Measurements from ENCODE around the gene ZC3HAV1. TPM values are rescaled to one million over a fixed set of nuclear protein-coding genes. Genes with fewer than 3 reads are reported as not detected.

ZC3HAV1 gene
- total and polyA plus RNA-seq, 10 of the 15 experiments (the other 5 are each of a cell fraction or from before 2014, with no cell fraction given): 18.5 to 55.3 (median 44.7) TPM

DNA sequence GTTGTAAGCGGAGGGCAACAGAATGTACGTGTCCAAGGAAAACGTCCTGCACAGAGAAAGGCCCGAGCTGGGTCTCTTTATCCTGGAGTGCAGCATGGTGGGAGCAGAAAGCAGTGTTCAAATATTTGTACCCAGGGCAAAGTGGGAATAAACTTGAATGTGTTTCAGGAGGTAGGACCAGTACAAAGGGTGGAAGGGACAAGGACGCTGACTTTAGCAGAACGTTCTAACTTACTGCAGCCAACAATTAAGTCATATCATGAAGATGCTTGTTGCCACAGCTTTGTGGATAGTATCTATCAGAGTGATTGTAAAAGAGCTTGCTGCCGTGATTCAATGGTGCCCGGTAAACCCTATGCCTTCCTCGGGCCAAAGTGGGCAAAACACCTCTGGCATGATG lies 43.2 kb downstream of the ZC3HAV1 start:
- intact Hi-C loops (cut with micrococcal nuclease; ENCODE audit: unreplicated experiment): no loop called here
- in situ Hi-C loops (cut with MboI): no loop called here
- H3K27me3 ChIP-seq (replicated peaks in 1 of 2; ENCODE audit: control insufficient read depth in 2 of 2, insufficient read depth in 2 of 2, low read length in 1 of 2): no peaks in the 10 kb centered on the region

More for the DNA sequence above, 43.2 kb downstream of the ZC3HAV1 start:
- RAD21 ChIA-PET (ENCODE audit: unreplicated experiment): no interaction called here
- BruUV-seq (replicated peaks): no TSS peak
- CTCF ChIA-PET: interaction anchor here (1.4 to 2.2 kb wide), 2 partner anchors 9 to 49 kb away, joined by 6 to 16 read pairs; no protein-coding TSS in a partner anchor
- no peak overlapping the region for H3K27ac ChIP-seq (ENCODE audit: control insufficient read depth, insufficient read depth)
- 93% methylated on average over 9 of the region's 9 CpGs for WGBS (ENCODE audit: insufficient coverage, insufficient replicate concordance, low lambda C conversion rate, missing lambda C conversion rate)
- ATAC-seq (no peak), DNase-seq (ENCODE audit: low read depth, low spot score) (no peak), FAIRE-seq (no peak)
- H3K36me3 ChIP-seq (ENCODE audit: control insufficient read depth in 2 of 2, insufficient read depth in 2 of 2, low read length in 1 of 2): peaks cover 24 to 42% of the 10 kb centered on the region in 2 experiments
- TF ChIP-seq NRF1 (conservative IDR thresholded peaks at IDR 0.05; ENCODE audit: low read depth, low read length): no peak
- TF ChIP-seq NFYB (IDR thresholded peaks at IDR 0.05; ENCODE audit: insufficient read depth, low read depth, low read length): no peak
- no peak for TF ChIP-seq SIX5 (IDR thresholded peaks at IDR 0.05; ENCODE audit: low read depth, low read length, severe bottlenecking)
- no peak for TF ChIP-seq NFYA (IDR thresholded peaks at IDR 0.05; ENCODE audit: borderline replicate concordance, low read depth, low read length)
- no peak for TF ChIP-seq SMARCA5 (IDR thresholded peaks at IDR 0.05)
- no peak for TF ChIP-seq NFXL1 (IDR thresholded peaks at IDR 0.05; ENCODE audit: borderline replicate concordance)
- TF ChIP-seq, protein P1, sequence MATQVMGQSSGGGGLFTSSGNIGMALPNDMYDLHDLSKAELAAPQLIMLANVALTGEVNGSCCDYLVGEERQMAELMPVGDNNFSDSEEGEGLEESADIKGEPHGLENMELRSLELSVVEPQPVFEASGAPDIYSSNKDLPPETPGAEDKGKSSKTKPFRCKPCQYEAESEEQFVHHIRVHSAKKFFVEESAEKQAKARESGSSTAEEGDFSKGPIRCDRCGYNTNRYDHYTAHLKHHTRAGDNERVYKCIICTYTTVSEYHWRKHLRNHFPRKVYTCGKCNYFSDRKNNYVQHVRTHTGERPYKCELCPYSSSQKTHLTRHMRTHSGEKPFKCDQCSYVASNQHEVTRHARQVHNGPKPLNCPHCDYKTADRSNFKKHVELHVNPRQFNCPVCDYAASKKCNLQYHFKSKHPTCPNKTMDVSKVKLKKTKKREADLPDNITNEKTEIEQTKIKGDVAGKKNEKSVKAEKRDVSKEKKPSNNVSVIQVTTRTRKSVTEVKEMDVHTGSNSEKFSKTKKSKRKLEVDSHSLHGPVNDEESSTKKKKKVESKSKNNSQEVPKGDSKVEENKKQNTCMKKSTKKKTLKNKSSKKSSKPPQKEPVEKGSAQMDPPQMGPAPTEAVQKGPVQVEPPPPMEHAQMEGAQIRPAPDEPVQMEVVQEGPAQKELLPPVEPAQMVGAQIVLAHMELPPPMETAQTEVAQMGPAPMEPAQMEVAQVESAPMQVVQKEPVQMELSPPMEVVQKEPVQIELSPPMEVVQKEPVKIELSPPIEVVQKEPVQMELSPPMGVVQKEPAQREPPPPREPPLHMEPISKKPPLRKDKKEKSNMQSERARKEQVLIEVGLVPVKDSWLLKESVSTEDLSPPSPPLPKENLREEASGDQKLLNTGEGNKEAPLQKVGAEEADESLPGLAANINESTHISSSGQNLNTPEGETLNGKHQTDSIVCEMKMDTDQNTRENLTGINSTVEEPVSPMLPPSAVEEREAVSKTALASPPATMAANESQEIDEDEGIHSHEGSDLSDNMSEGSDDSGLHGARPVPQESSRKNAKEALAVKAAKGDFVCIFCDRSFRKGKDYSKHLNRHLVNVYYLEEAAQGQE (IDR thresholded peaks at IDR 0.05; ENCODE audit: low read depth, low read length): no peak
- TF ChIP-seq, protein P2, sequence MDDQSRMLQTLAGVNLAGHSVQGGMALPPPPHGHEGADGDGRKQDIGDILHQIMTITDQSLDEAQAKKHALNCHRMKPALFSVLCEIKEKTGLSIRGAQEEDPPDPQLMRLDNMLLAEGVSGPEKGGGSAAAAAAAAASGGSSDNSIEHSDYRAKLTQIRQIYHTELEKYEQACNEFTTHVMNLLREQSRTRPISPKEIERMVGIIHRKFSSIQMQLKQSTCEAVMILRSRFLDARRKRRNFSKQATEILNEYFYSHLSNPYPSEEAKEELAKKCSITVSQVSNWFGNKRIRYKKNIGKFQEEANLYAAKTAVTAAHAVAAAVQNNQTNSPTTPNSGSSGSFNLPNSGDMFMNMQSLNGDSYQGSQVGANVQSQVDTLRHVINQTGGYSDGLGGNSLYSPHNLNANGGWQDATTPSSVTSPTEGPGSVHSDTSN (IDR thresholded peaks at IDR 0.05; ENCODE audit: insufficient replicate concordance, low read depth, low read length): no peak
- no peak overlapping the region for H2AFZ ChIP-seq (ENCODE audit: control insufficient read depth, low read depth, low read length)
- SMC1A ChIA-PET (ENCODE audit: uncharacterized antibody, unreplicated experiment): interaction anchor here (0.5 to 3.2 kb wide), 2 partner anchors 8 to 13 kb away, joined by 3 to 9 read pairs; no protein-coding TSS in a partner anchor
- H3K4me2 ChIP-seq (ENCODE audit: control insufficient read depth, insufficient read depth): no peak overlapping the region
- H3K4me1 ChIP-seq (ENCODE audit: control insufficient read depth, insufficient read depth, low read length): no peaks in the 10 kb centered on the region
- POLR2A ChIA-PET: no interaction called here
- no peaks in the 10 kb centered on the region for H3K9me3 ChIP-seq (replicated peaks; ENCODE audit: control insufficient read depth, insufficient read depth, low read length)
- H4K20me1 ChIP-seq (ENCODE audit: control insufficient read depth, insufficient read depth): no peaks in the 10 kb centered on the region; the same call in none of the 2 replicates
- H3K79me2 ChIP-seq (ENCODE audit: control insufficient read depth, insufficient read depth, low read length): no peaks in the 10 kb centered on the region
- no peak overlapping the region for H3K4me3 ChIP-seq
- no peak overlapping the region for H3K9ac ChIP-seq (ENCODE audit: control insufficient read depth, insufficient read depth, low read length)

All from GM12878 (cell line).